H1 (cell line): ENCODE data around the gene RMRP. TPM values are rescaled to one million over a fixed set of nuclear protein-coding genes. Genes with fewer than 3 reads are reported as not detected.

Experiments used
- BCL11A ChIP-seq, 2 experiments: IDR thresholded peaks; one replicate each; pipeline ENCODE4 v1.6.1; 2011; ENCODE audit warnings: low read depth in 2 of 2, low read length in 2 of 2, mild to moderate bottlenecking in 2 of 2
- CHD1 ChIP-seq: IDR thresholded peaks from 2 replicates; pipeline ENCODE4 v1.6.1; 2012; ENCODE audit warnings: low read depth, low read length, improper control_type of control experiment
- CHD2 ChIP-seq: IDR thresholded peaks from 2 replicates; pipeline ENCODE4 v1.6.1; 2012; ENCODE audit warnings: low read length, improper control_type of control experiment
- CTCF ChIP-seq, 3 experiments: IDR thresholded peaks; 1 replicate in 2 of 3; 2 replicates in 1 of 3; pipeline versions ENCODE4 v1.5.1 to v1.6.1; 2011; ENCODE audit warnings: low read length in 3 of 3, mild to moderate bottlenecking in 3 of 3, inconsistent platforms in 2 of 3, low read depth in 1 of 3, moderate library complexity in 1 of 3; ENCODE audit not compliant: insufficient read depth in 1 of 3; ENCODE audit errors: control extremely low read depth in 1 of 3
- GABPA ChIP-seq: IDR thresholded peaks from 2 replicates; pipeline ENCODE4 v1.6.1; 2011; ENCODE audit warnings: mild to moderate bottlenecking, low read length, moderate library complexity, borderline replicate concordance; ENCODE audit not compliant: insufficient read depth
- HDAC2 ChIP-seq, 2 experiments: fragments of 300-600 bp in 1 of 2; sonication (generic) in 1 of 2; IDR thresholded peaks; 2 replicates each; pipeline ENCODE4 v1.6.1; 2011 to 2012; ENCODE audit warnings: low read depth in 2 of 2, low read length in 2 of 2, mild to moderate bottlenecking in 2 of 2, moderate library complexity in 2 of 2, borderline replicate concordance in 1 of 2, inconsistent platforms in 1 of 2
- MAX ChIP-seq: IDR thresholded peaks from 2 replicates; pipeline ENCODE4 v1.6.1; 2012; ENCODE audit warnings: inconsistent platforms
- PHF8 ChIP-seq: fragments of 200-600 bp; sonication (generic); conservative IDR thresholded peaks from 2 replicates; pipeline ENCODE4 v1.7.1; 2012; ENCODE audit warnings: low read depth, mild to moderate bottlenecking, inconsistent platforms, low read length, moderate library complexity
- SUZ12 ChIP-seq: fragments of 200-600 bp; sonication (generic); IDR thresholded peaks from 2 replicates; pipeline ENCODE4 v1.6.1; 2012; ENCODE audit warnings: mild to moderate bottlenecking, inconsistent platforms, low read length, moderate library complexity, mixed read lengths
- TBP ChIP-seq: IDR thresholded peaks from 2 replicates; pipeline ENCODE4 v1.6.1; 2011; ENCODE audit warnings: low read depth, low read length, improper control_type of control experiment
- YY1 ChIP-seq: IDR thresholded peaks from 2 replicates; pipeline ENCODE4 v1.6.1; 2011; ENCODE audit warnings: low read depth, mild to moderate bottlenecking, low read length
- polyA plus RNA-seq, 7 experiments: library from polyadenylated mRNA; depleted of rRNA in 3 of 7; stranded (reverse) in 5 of 7; unstranded in 2 of 7; fragments of >200 nt in 5 of 7; fragments of 200-250 nt in 2 of 7; gene quantifications; 1 replicate in 5 of 7; 2 replicates in 1 of 7; 4 replicates in 1 of 7; pipeline versions ENCODE4 v1.2.1 to v1.2.3, GENCODE V29; 2011 to 2013; ENCODE audit warnings: missing spikeins in 2 of 7, mixed read lengths in 2 of 7
- total RNA-seq: library from RNA; stranded (reverse); fragmentation: NEBNext Ultra II Directional; extraction: Animal tissue kit (Norgen Biotek cat#: 25700); gene quantifications from 2 replicates; pipeline ENCODE4 v1.2.1, GENCODE V29; 2021

Gene RMRP
- total and polyA plus RNA-seq, 2 of the 8 experiments (the other 6 are each of a cell fraction or from before 2014, with no cell fraction given): 169 to 14,987 TPM

GRCh38 chr9:35686222-35687203 is 28.7 kb upstream of the RMRP start (continued):
- no peak for TF ChIP-seq CTCF (IDR thresholded peaks at IDR 0.05; ENCODE audit: control extremely low read depth in 1 of 3, insufficient read depth in 1 of 3, low read depth in 1 of 3, low read length in 3 of 3)
- TF ChIP-seq PHF8: no peak
- TF ChIP-seq MAX: no peak
- no peak for TF ChIP-seq GABPA
- no peak for TF ChIP-seq BCL11A (IDR thresholded peaks at IDR 0.05; ENCODE audit: low read depth in 2 of 2, low read length in 2 of 2)
- TF ChIP-seq TBP: no peak
- TF ChIP-seq YY1: no peak
- TF ChIP-seq CHD1: no peak
- no peak for TF ChIP-seq SUZ12
- TF ChIP-seq HDAC2 (IDR thresholded peaks at IDR 0.05; ENCODE audit: borderline replicate concordance in 1 of 2, low read depth in 2 of 2, low read length in 2 of 2): no peak
- no peak for TF ChIP-seq CHD2
